GM21576 (cell line): ENCODE measurements around the gene TSR1.

Source experiments
- ATAC-seq: cut with Tn5 transposase; IDR thresholded peaks from one replicate; pipeline ENCODE4 v1.9.1; 2021; ENCODE audit warnings: mild to moderate bottlenecking, moderate library complexity; ENCODE audit not compliant: unreplicated experiment

TSR1 gene

GRCh38 chr17:2289878-2290478 is 46.3 kb downstream of the TSR1 start:
- no peak for ATAC-seq

DNA sequence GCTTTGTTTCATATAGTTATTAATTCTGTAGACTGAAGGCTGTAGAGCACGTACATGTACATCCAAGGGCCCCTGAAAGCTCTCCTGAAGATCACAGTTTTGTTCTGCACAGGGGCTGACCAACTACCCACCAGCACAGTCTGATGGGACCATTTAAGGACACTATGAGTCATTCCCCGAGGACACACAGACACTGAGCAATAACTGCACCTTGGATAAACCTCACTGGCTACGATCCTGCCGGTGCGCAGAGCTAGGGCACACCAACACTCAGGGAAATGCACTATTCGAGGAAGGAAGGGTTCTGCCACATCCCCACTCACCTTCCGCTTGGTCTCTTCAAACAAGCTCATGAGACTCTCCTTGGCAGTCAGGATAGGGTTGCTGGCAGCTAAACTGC is 53.0 kb downstream of the TSR1 start:
- no peak for ATAC-seq

- ATAC-seq: no peak
Measured at GRCh38 chr17:2282297-2282873, 53.9 kb downstream of the TSR1 start.

- no peak for ATAC-seq
Measured at GRCh38 chr17:2279707-2280106, 56.5 kb downstream of the TSR1 start.

- no peak for ATAC-seq
Measured at GRCh38 chr17:2277429-2278170, 58.7 kb downstream of the TSR1 start.

DNA sequence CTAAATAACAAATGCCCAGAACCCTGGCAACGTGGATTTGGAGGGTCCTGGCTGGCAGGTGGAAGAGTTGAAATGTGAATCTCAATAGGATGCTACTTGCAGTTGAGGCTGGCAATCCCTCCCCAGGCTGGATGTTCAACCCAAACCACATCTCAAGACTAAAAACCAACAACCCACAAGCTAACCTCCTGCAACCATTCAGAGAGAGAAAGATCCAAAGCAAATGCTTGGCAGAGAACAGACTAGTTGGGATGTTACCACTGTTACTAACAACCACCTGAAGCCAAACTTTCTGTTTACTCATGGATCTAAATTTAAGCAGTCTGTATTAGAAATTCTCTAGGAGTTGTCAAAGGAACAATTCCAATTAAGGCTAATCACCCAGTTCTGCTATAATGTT is 60.5 kb downstream of the TSR1 start:
- no peak for ATAC-seq

DNA sequence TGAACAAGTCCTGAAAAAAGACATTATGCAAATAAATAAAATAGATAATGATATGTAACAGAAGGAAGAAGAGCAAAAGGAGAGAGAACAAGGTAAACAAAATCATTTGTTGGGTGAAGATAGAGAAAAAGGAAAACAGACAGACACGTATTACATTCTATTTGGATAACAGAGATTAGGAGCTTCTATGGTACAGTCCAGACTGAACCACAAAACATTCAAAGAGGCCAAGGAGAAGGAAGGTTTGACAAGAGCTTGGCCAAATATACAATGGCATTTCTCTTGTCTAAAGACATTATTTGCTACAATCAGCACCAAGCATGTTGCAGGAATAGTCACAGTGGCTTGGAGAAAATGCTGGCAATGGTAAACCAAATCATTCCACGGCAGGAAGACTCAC is 61.8 kb downstream of the TSR1 start:
- no peak for ATAC-seq
